Stomach (tissue), 9 donors: Measurements from ENCODE around the gene CPLANE2. TPM values are rescaled to one million over a fixed set of nuclear protein-coding genes. Genes with fewer than 3 reads are reported as not detected.
A peak's percentile ranks its signal among the peaks of the same experiment; 100 is the strongest.

ENCODE experiments used
- DNase-seq, 2 donors: peaks; one replicate each; pipeline versions ENCODE4 v3.0.0 to v3.0.0-alpha.2; 2013 to 2019
- H3K27ac ChIP-seq, 5 donors: fragments of 200-600 bp in 4 of 5; sonication (generic) in 4 of 5; one replicate each; pipeline ENCODE4 v1.5.1; 2013 to 2019; ENCODE audit warnings: mild to moderate bottlenecking in 1 of 5, moderate library complexity in 1 of 5
- H3K27me3 ChIP-seq, 3 donors: fragments of 200-600 bp; sonication (generic); one replicate each; pipeline ENCODE4 v1.5.1; 2017 to 2019; ENCODE audit warnings: mixed run types in 1 of 3
- H3K36me3 ChIP-seq, 4 donors: fragments of 200-600 bp; sonication (generic); 1 replicate in 3 of 4; 2 replicates in 1 of 4; pipeline ENCODE4 v1.5.1; 2016 to 2019
- H3K4me1 ChIP-seq, 4 donors: fragments of 200-600 bp; sonication (generic); one replicate each; pipeline ENCODE4 v1.5.1; 2016 to 2019
- H3K4me3 ChIP-seq, 4 donors: fragments of 200-600 bp; sonication (generic) in 3 of 4; one replicate each; pipeline ENCODE4 v1.5.1; 2016 to 2019; ENCODE audit warnings: mild to moderate bottlenecking in 1 of 4
- H3K9me3 ChIP-seq, 4 donors: fragments of 200-600 bp; sonication (generic); one replicate each; pipeline ENCODE4 v1.5.1; 2016 to 2019
- EP300 ChIP-seq: sonication (generic); formaldehyde crosslinking; IDR thresholded peaks from one replicate; pipeline ENCODE4 v1.6.1; 2017; ENCODE audit warnings: antibody characterized with exemption
- POLR2A ChIP-seq, 4 donors: fragments of 450-650 bp; IDR thresholded peaks; one replicate each; pipeline ENCODE4 v1.6.1; 2016; ENCODE audit warnings: antibody characterized with exemption in 4 of 4, control low read depth in 2 of 4, mild to moderate bottlenecking in 1 of 4, moderate library complexity in 1 of 4
- POLR2AphosphoS5 ChIP-seq, 3 donors: sonication (generic); formaldehyde crosslinking; IDR thresholded peaks; one replicate each; pipeline ENCODE4 v1.6.1; 2016; ENCODE audit warnings: antibody characterized with exemption in 3 of 3
- WGBS, 5 donors: extraction: QIAGEN DNeasy Blood & Tissue Kit in 3 of 5; methylation state at CpG; one replicate each; pipeline versions ENCODE4 v1.1.5 to v1.1.7; 2013 to 2018; 5-methylcytosine and 5-hydroxymethylcytosine counted together
- intact Hi-C: fragments of 100-400 bp; cut with DNase I; formaldehyde crosslinking; loops from one replicate; pipeline ENCODE4 v1.15.1; 2023; ENCODE audit warnings: low total_unique reads
- polyA plus RNA-seq, 3 donors: library from polyadenylated mRNA; stranded (reverse); fragments of 200-250 nt; gene quantifications; one replicate each; pipeline ENCODE4 v1.2.3, GENCODE V29; 2013
- total RNA-seq, 5 donors: library from RNA; depleted of rRNA; stranded (reverse); fragments of >200 nt; gene quantifications; one replicate each; pipeline versions ENCODE4 v1.1.0 to v1.2.3, GENCODE V29; 2014 to 2016
- TF ChIP-seq, protein P1 (sequence below), 7 experiments: fragments of 450-650 bp in 4 of 7; fragments of 200-600 bp in 3 of 7; sonication (generic) in 3 of 7; IDR thresholded peaks; one replicate each; pipeline ENCODE4 v1.5.1; 2016 to 2019; ENCODE audit warnings: antibody characterized with exemption in 7 of 7, control low read depth in 2 of 7, mild to moderate bottlenecking in 1 of 7
- donor health status: healthy with polysubstance abuse.
- donor health status: Bipolar disorder and iron deficiency.
- donor health status: healthy.

CPLANE2 gene
- total and polyA plus RNA-seq, 8 donors = 0.45 to 18.8 (median 2.3) TPM; not detected in 1

DNA sequence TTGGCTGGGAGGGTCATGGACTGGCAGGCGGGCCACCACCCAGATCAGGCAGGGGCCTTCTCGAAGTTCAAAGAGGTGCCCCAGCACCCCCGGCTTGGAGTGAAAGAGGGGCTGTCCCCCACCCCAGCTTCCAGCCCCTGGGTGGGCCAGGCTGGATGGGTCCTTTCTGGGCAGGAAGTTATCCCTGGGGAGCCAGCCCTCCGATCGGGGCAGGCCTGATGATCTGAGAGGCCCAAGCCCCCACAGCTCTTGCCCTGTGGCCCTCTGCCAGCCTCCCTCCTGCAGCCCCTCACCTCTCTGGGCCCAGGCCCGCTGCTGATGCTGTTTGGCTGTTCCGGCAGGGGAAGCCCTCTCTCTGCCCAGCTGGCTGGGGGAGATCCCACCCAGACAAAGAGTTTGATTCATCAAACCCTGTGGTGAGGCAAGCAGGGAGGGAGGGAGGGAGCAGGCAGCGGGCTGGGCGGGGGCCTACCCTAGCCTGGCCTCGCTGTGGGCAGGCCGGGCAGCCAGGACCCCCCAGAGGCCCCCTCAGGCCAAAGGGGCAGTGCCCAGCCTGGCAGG is 27.1 kb downstream of the CPLANE2 start:
- intact Hi-C loops = no loop called here
- Histone ChIP-seq H3K27ac (peak overlapping the region in 2 of 5 donors; percentile 43 to 61), H3K27me3 (no peaks in the 10 kb centered on the region), H3K36me3 (peaks cover 0 to 1% (median 0%) of the 10 kb centered on the region in 4 donors), H3K9me3 (no peaks in the 10 kb centered on the region), H3K4me1 (peaks cover 22 to 73% (median 52%) of the 10 kb centered on the region in 4 donors), H3K4me3 (peak overlapping the region in 1 of 4 donors; percentile 3)
- WGBS, 5 donors = 30 to 48% (median 42%) methylated on average over 9 to 11 of the region's 11 CpGs
- peak in 1 of 2 donors; percentile 65 for DNase-seq
- no peak for TF ChIP-seq POLR2AphosphoS5 (IDR thresholded peaks at IDR 0.05)
- TF ChIP-seq, protein P1, sequence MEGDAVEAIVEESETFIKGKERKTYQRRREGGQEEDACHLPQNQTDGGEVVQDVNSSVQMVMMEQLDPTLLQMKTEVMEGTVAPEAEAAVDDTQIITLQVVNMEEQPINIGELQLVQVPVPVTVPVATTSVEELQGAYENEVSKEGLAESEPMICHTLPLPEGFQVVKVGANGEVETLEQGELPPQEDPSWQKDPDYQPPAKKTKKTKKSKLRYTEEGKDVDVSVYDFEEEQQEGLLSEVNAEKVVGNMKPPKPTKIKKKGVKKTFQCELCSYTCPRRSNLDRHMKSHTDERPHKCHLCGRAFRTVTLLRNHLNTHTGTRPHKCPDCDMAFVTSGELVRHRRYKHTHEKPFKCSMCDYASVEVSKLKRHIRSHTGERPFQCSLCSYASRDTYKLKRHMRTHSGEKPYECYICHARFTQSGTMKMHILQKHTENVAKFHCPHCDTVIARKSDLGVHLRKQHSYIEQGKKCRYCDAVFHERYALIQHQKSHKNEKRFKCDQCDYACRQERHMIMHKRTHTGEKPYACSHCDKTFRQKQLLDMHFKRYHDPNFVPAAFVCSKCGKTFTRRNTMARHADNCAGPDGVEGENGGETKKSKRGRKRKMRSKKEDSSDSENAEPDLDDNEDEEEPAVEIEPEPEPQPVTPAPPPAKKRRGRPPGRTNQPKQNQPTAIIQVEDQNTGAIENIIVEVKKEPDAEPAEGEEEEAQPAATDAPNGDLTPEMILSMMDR (IDR thresholded peaks at IDR 0.05) = no peak
- no peak for TF ChIP-seq POLR2A (IDR thresholded peaks at IDR 0.05)
- no peak for TF ChIP-seq EP300

DNA sequence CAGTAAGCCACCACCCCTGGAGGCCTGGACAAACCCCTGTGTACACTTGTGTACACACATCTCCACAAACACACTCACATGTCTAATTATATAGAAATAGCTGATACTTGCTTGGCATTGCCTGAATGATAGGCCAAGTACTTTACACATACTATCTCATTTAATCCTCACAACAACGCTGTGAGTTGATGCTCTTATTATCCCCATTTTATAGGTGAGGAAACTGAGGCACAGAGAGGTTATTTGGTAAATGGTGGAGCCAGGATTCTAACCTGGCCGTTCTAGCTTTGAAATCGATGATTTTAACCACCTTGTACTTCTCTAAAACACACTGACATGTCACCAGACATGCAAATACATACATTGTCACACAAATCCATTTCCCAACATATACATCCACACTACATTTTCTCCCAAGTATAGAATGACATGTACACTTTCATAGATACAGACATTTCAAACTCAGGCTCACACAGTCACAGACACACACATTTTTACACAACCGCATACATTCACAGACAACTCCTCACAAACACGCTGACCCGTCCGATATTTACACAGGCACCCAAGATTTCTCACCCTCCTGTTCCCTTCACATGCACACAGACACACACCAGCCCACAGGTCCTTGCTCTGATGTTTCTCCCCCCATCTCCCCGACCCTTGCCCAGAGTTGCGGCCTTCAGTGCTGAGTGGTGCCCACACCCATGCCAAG is 27.7 kb downstream of the CPLANE2 start:
- Histone ChIP-seq H3K9me3 (no peaks in the 10 kb centered on the region), H3K4me3 (peak overlapping the region in 1 of 4 donors; percentile 3), H3K36me3 (peaks cover 0 to 8% (median under 1%) of the 10 kb centered on the region in 4 donors), H3K4me1 (peaks cover 22 to 73% (median 52%) of the 10 kb centered on the region in 4 donors), H3K27ac (peak overlapping the region in 2 of 5 donors; percentile 20 to 91), H3K27me3 (no peaks in the 10 kb centered on the region)
- WGBS, 5 donors = 44 to 68% (median 55%) methylated on average over 9 of the region's 9 CpGs
- DNase-seq = no peak
- TF ChIP-seq, protein P1 (IDR thresholded peaks at IDR 0.05) = no peak
- no peak for TF ChIP-seq POLR2AphosphoS5 (IDR thresholded peaks at IDR 0.05)
- no peak for TF ChIP-seq POLR2A (IDR thresholded peaks at IDR 0.05)
- no peak for TF ChIP-seq EP300
- intact Hi-C loops = no loop called here

DNA sequence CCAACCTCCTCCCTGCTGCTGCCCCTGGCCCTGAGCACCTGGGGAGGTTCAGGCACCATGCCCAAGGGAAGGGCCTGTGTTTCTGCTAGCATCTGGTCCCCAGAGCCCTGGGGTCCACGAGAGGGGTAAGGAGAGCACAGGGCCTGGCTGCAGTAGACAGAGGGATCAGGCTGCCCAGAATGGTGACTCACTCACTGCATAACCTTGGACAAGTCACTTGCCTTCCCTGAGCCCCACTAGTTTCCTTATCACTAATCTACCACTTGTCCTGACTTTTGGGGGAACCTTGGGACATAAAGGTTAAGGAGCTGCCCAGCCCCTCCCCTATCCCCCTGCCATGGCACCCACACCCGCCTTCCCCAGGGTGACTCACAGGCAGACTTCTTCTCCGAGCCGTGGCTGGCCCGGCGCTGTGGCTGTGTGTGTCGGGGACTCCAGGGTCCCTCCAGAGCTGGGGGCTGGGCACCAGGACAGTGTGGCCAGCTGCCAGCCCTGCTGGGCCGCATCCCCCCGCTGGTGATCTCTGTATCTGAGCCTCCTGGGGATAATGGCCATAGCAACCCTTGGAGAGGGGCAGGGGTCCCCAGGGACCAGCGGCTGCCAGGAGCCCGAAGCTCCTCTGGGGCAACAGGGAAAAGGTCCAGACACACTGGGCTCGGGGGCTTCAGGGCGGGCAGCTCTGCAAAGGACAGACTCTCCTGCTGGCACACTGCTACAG is 28.6 kb downstream of the CPLANE2 start:
- intact Hi-C loops = no loop called here
- TF ChIP-seq EP300 (no peak), POLR2AphosphoS5 (IDR thresholded peaks at IDR 0.05) (no peak), POLR2A (IDR thresholded peaks at IDR 0.05) (no peak)
- TF ChIP-seq, protein P1 (IDR thresholded peaks at IDR 0.05) = no peak

More for the DNA sequence above, 28.6 kb downstream of the CPLANE2 start:
- Histone ChIP-seq H3K27ac (peak overlapping the region; percentile 2 to 98 (median 91)), H3K4me1 (peaks cover 22 to 73% (median 51%) of the 10 kb centered on the region in 4 donors), H3K9me3 (no peaks in the 10 kb centered on the region), H3K36me3 (peaks cover 0 to 13% (median 2%) of the 10 kb centered on the region in 4 donors), H3K27me3 (no peaks in the 10 kb centered on the region), H3K4me3 (no peak overlapping the region)
- DNase-seq = no peak
- 70 to 79% (median 76%) methylated on average over 8 to 13 of the region's 13 CpGs for WGBS, 5 donors
